ENCODE results near the gene FOXA2. TPM values are rescaled to one million over a fixed set of nuclear protein-coding genes. Genes with fewer than 3 reads are reported as not detected.

The FOXA2 gene
- total and polyA plus RNA-seq, 2 of the 13 experiments (the other 11 are each of a cell fraction or from before 2014, with no cell fraction given): 8.8 to 12.2 TPM

- TF ChIP-seq ZHX2 (IDR thresholded peaks at IDR 0.05; ENCODE audit: low read depth): no peak
- peak; percentile 90 for TF ChIP-seq ZHX2 (CRISPR knock-in tag; IDR thresholded peaks at IDR 0.05; ENCODE audit: borderline replicate concordance)
- 0 out of 2 replicates have a peak, but pooled peaks have one; percentile 9 for TF ChIP-seq POGK (CRISPR knock-in tag; conservative IDR thresholded peaks at IDR 0.05)
- TF ChIP-seq WIZ (CRISPR knock-in tag; IDR thresholded peaks at IDR 0.05): no peak
- peak; percentile 38 for TF ChIP-seq ARNT2 (CRISPR knock-in tag; IDR thresholded peaks at IDR 0.05; ENCODE audit: low read depth)
- TF ChIP-seq ZBTB49 (CRISPR knock-in tag; IDR thresholded peaks at IDR 0.05; ENCODE audit: borderline replicate concordance): no peak
- TF ChIP-seq SNAI1 (CRISPR knock-in tag; IDR thresholded peaks at IDR 0.05; ENCODE audit: borderline replicate concordance): 0 out of 2 replicates have a peak, but pooled peaks have one; percentile 13
- no peak; the same call in 1 of the 2 replicates for TF ChIP-seq KDM6A (CRISPR knock-in tag; IDR thresholded peaks at IDR 0.05; ENCODE audit: low read depth)
- peak; percentile 64 for TF ChIP-seq FOSL2 (CRISPR knock-in tag; IDR thresholded peaks at IDR 0.05)
- TF ChIP-seq EED (CRISPR knock-in tag; IDR thresholded peaks at IDR 0.05): peak; percentile 74; the same call in 1 of the 2 replicates
- TF ChIP-seq MED1 (CRISPR knock-in tag; IDR thresholded peaks at IDR 0.05): peak; percentile 77
- peak; percentile 88 for TF ChIP-seq ZNF281 (CRISPR knock-in tag; IDR thresholded peaks at IDR 0.05; ENCODE audit: borderline replicate concordance)
- 0 out of 2 replicates have a peak, but pooled peaks have one; percentile 24 for TF ChIP-seq ZNF605 (CRISPR knock-in tag; IDR thresholded peaks at IDR 0.05)
- peak; percentile 81 for TF ChIP-seq SOX13 (IDR thresholded peaks at IDR 0.05)
- peak in 1 of 2 experiments; percentile 86; a peak in 2 of 4 replicates for TF ChIP-seq SOX13 (CRISPR knock-in tag; conservative IDR thresholded peaks at IDR 0.05 in 1 of 2, IDR thresholded peaks at IDR 0.05 in 1 of 2)
Measured at GRCh38 chr20:22578221-22579118, 5.9 kb downstream of the FOXA2 start (continued).
